IgD-negative memory B cell (primary cell): ENCODE measurements around the gene PYGO2. TPM values are rescaled to one million over a fixed set of nuclear protein-coding genes. Genes with fewer than 3 reads are reported as not detected.
A peak's percentile ranks its signal among the peaks of the same experiment; 100 is the strongest.

Source experiments
- H3K27ac Mint-ChIP-seq, 3 donors: one replicate each; pipeline ENCODE4 v1.8.0; 2020 to 2022; ENCODE audit warnings: mild to moderate bottlenecking in 3 of 3, mixed read lengths in 3 of 3, moderate library complexity in 1 of 3
- H3K27me3 Mint-ChIP-seq: one replicate; pipeline ENCODE4 v1.8.0; 2021; ENCODE audit warnings: mixed read lengths
- H3K36me3 Mint-ChIP-seq: one replicate; pipeline ENCODE4 v1.8.0; 2020; ENCODE audit warnings: mild to moderate bottlenecking, mixed read lengths
- H3K4me1 Mint-ChIP-seq, 3 donors: one replicate each; pipeline ENCODE4 v1.8.0; 2020 to 2022; ENCODE audit warnings: mixed read lengths in 3 of 3, mild to moderate bottlenecking in 1 of 3
- H3K4me3 Mint-ChIP-seq, 4 donors: one replicate each; pipeline ENCODE4 v1.8.0; 2020 to 2022; ENCODE audit warnings: mild to moderate bottlenecking in 4 of 4, mixed read lengths in 4 of 4, moderate library complexity in 3 of 4
- H3K9me3 Mint-ChIP-seq, 3 donors: one replicate each; pipeline ENCODE4 v1.8.0; 2020 to 2021; ENCODE audit warnings: mixed read lengths in 3 of 3, mild to moderate bottlenecking in 1 of 3
- polyA plus RNA-seq: library from polyadenylated mRNA; unstranded; fragments of 300-500 nt; fragmentation: Illumina TruSeq; gene quantifications from one replicate; pipeline ENCODE4 v1.2.3, GENCODE V29; 2021

Gene PYGO2
- polyA plus RNA-seq, 1 donor from 2014 or later: 42.5 TPM

GRCh38 chr1:154954541-154954940, 7.0 kb downstream of the PYGO2 start:
- Mint-ChIP-seq H3K9me3 (no peaks in the 10 kb centered on the region), H3K27ac (peak overlapping the region; percentile 99), H3K4me1 (peaks cover 42 to 45% (median 44%) of the 10 kb centered on the region in 3 donors), H3K36me3 (peaks cover 9% of the 10 kb centered on the region), H3K27me3 (no peaks in the 10 kb centered on the region), H3K4me3 (peak overlapping the region; percentile 96 to 100 (median 97))

GRCh38 chr1:154953611-154954038, 8.0 kb downstream of the PYGO2 start:
- Mint-ChIP-seq H3K27me3 (no peaks in the 10 kb centered on the region), H3K9me3 (no peaks in the 10 kb centered on the region), H3K4me3 (peak overlapping the region; percentile 64 to 100 (median 97)), H3K36me3 (peaks cover 9% of the 10 kb centered on the region), H3K4me1 (peaks cover 42 to 47% (median 47%) of the 10 kb centered on the region in 3 donors), H3K27ac (peak overlapping the region; percentile 99)

GRCh38 chr1:154952664-154953063, 8.9 kb downstream of the PYGO2 start:
- Mint-ChIP-seq H3K4me1 (peaks cover 42 to 49% (median 49%) of the 10 kb centered on the region in 3 donors), H3K36me3 (peaks cover 9% of the 10 kb centered on the region), H3K9me3 (no peaks in the 10 kb centered on the region), H3K27ac (peak overlapping the region; percentile 90 to 99 (median 99)), H3K27me3 (no peaks in the 10 kb centered on the region), H3K4me3 (peak overlapping the region; percentile 72 to 100 (median 94))

GRCh38 chr1:154951901-154952657, 9.5 kb downstream of the PYGO2 start:
- H3K27me3 Mint-ChIP-seq: no peaks in the 10 kb centered on the region
- H3K9me3 Mint-ChIP-seq: no peaks in the 10 kb centered on the region
- H3K27ac Mint-ChIP-seq: peak overlapping the region; percentile 90 to 99 (median 99)
- peak overlapping the region; percentile 72 to 100 (median 94) for H3K4me3 Mint-ChIP-seq
- peaks cover 9% of the 10 kb centered on the region for H3K36me3 Mint-ChIP-seq
- peaks cover 42 to 49% (median 49%) of the 10 kb centered on the region in 3 donors for H3K4me1 Mint-ChIP-seq

- H3K27ac Mint-ChIP-seq: peak overlapping the region in 1 of 3 donors; percentile 63
- H3K4me3 Mint-ChIP-seq: no peak overlapping the region
- H3K36me3 Mint-ChIP-seq: peaks cover 2% of the 10 kb centered on the region
- peaks cover 37 to 46% (median 44%) of the 10 kb centered on the region in 3 donors for H3K4me1 Mint-ChIP-seq
- H3K27me3 Mint-ChIP-seq: no peaks in the 10 kb centered on the region
- H3K9me3 Mint-ChIP-seq: no peaks in the 10 kb centered on the region
These were observed 13.5 kb downstream of the PYGO2 start for GRCh38 chr1:154948079-154948478.

GRCh38 chr1:154945962-154946850, 15.4 kb downstream of the PYGO2 start:
- peak overlapping the region in 2 of 4 donors; percentile 30 to 47 for H3K4me3 Mint-ChIP-seq
- H3K9me3 Mint-ChIP-seq: no peaks in the 10 kb centered on the region
- peaks cover 34 to 45% (median 42%) of the 10 kb centered on the region in 3 donors for H3K4me1 Mint-ChIP-seq
- peaks cover 5% of the 10 kb centered on the region for H3K36me3 Mint-ChIP-seq
- peak overlapping the region in 2 of 3 donors; percentile 63 to 96 for H3K27ac Mint-ChIP-seq
- H3K27me3 Mint-ChIP-seq: no peaks in the 10 kb centered on the region

- H3K27ac Mint-ChIP-seq: peak overlapping the region; percentile 59 to 99 (median 86)
- peak overlapping the region in 3 of 4 donors; percentile 22 to 33 (median 30) for H3K4me3 Mint-ChIP-seq
- no peaks in the 10 kb centered on the region for H3K9me3 Mint-ChIP-seq
- peaks cover 43 to 48% (median 48%) of the 10 kb centered on the region in 3 donors for H3K4me1 Mint-ChIP-seq
- H3K36me3 Mint-ChIP-seq: peaks cover 4% of the 10 kb centered on the region
- H3K27me3 Mint-ChIP-seq: no peaks in the 10 kb centered on the region
These were observed 16.2 kb downstream of the PYGO2 start for GRCh38 chr1:154945160-154945961.

- H3K9me3 Mint-ChIP-seq: no peaks in the 10 kb centered on the region
- H3K36me3 Mint-ChIP-seq: peaks cover 4% of the 10 kb centered on the region
- H3K4me3 Mint-ChIP-seq: peak overlapping the region; percentile 64 to 94 (median 86)
- peak overlapping the region; percentile 92 to 99 (median 96) for H3K27ac Mint-ChIP-seq
- H3K27me3 Mint-ChIP-seq: no peaks in the 10 kb centered on the region
- H3K4me1 Mint-ChIP-seq: peaks cover 43 to 51% (median 51%) of the 10 kb centered on the region in 3 donors
These were observed 17.0 kb downstream of the PYGO2 start for GRCh38 chr1:154944401-154945159.

- no peaks in the 10 kb centered on the region for H3K9me3 Mint-ChIP-seq
- peaks cover 43 to 55% (median 54%) of the 10 kb centered on the region in 3 donors for H3K4me1 Mint-ChIP-seq
- peak overlapping the region; percentile 92 to 99 (median 96) for H3K27ac Mint-ChIP-seq
- no peaks in the 10 kb centered on the region for H3K27me3 Mint-ChIP-seq
- H3K4me3 Mint-ChIP-seq: peak overlapping the region; percentile 71 to 94 (median 86)
- peaks cover 4% of the 10 kb centered on the region for H3K36me3 Mint-ChIP-seq
These were observed 17.8 kb downstream of the PYGO2 start for GRCh38 chr1:154943649-154944400.

- H3K27ac Mint-ChIP-seq: peak overlapping the region; percentile 92 to 99 (median 96)
- peaks cover 4% of the 10 kb centered on the region for H3K36me3 Mint-ChIP-seq
These were observed 20.1 kb downstream of the PYGO2 start for GRCh38 chr1:154941333-154942013.

GRCh38 chr1:154940651-154941194, 20.9 kb downstream of the PYGO2 start:
- peaks cover 49 to 65% (median 61%) of the 10 kb centered on the region in 3 donors for H3K4me1 Mint-ChIP-seq
- H3K4me3 Mint-ChIP-seq: peak overlapping the region; percentile 21 to 94 (median 80)
- H3K36me3 Mint-ChIP-seq: peaks cover 4% of the 10 kb centered on the region
- no peaks in the 10 kb centered on the region for H3K27me3 Mint-ChIP-seq
- H3K27ac Mint-ChIP-seq: peak overlapping the region in 1 of 3 donors; percentile 99
- H3K9me3 Mint-ChIP-seq: no peaks in the 10 kb centered on the region

More at GRCh38 chr1:154941333-154942013, 20.1 kb downstream of the PYGO2 start:
- peaks cover 54 to 64% (median 61%) of the 10 kb centered on the region in 3 donors for H3K4me1 Mint-ChIP-seq
- no peaks in the 10 kb centered on the region for H3K27me3 Mint-ChIP-seq
- peak overlapping the region in 3 of 4 donors; percentile 75 to 94 (median 85) for H3K4me3 Mint-ChIP-seq
- no peaks in the 10 kb centered on the region for H3K9me3 Mint-ChIP-seq

GRCh38 chr1:154940213-154940560, 21.4 kb downstream of the PYGO2 start:
- no peaks in the 10 kb centered on the region for H3K9me3 Mint-ChIP-seq

More at GRCh38 chr1:154940213-154940560, 21.4 kb downstream of the PYGO2 start:
- H3K4me1 Mint-ChIP-seq: peaks cover 49 to 71% (median 62%) of the 10 kb centered on the region in 3 donors
- peaks cover 4% of the 10 kb centered on the region for H3K36me3 Mint-ChIP-seq
- peak overlapping the region in 3 of 4 donors; percentile 74 to 94 (median 75) for H3K4me3 Mint-ChIP-seq
- no peaks in the 10 kb centered on the region for H3K27me3 Mint-ChIP-seq
- H3K27ac Mint-ChIP-seq: peak overlapping the region in 1 of 3 donors; percentile 99
